HL-60 (cell line): ENCODE measurements around the gene TSC22D2.

Experiments
- GABPA ChIP-seq: IDR thresholded peaks from 2 replicates; pipeline ENCODE4 v1.6.1; 2012; ENCODE audit warnings: low read depth
- POLR2AphosphoS5 ChIP-seq: IDR thresholded peaks from 2 replicates; pipeline ENCODE4 v1.6.1; 2012; ENCODE audit warnings: low read depth
- TF ChIP-seq, protein P1 (sequence below): IDR thresholded peaks from one replicate; pipeline ENCODE4 v1.5.1; 2011; ENCODE audit warnings: low read length, control low read depth, inconsistent platforms; ENCODE audit not compliant: insufficient read depth

DNA sequence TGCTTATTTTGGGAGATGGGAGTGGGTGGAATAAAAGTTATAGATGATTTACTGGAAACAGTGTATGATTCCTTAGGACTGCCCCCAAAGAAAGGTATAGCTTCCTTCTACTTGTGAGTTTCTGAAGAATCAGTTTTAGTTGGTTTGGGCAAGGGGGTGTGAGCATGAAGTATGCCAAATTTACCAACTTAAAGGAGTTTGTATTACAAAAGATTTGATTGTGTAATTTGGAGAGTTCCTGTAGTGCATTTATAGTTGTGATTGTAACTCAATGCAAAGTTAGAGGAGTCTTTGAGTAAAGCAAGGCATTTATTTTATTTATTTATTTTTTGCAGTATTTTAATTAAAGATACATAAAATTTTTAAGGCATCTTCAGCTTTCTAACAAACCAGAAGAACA is 42.8 kb downstream of the TSC22D2 start:
- TF ChIP-seq, protein P1, sequence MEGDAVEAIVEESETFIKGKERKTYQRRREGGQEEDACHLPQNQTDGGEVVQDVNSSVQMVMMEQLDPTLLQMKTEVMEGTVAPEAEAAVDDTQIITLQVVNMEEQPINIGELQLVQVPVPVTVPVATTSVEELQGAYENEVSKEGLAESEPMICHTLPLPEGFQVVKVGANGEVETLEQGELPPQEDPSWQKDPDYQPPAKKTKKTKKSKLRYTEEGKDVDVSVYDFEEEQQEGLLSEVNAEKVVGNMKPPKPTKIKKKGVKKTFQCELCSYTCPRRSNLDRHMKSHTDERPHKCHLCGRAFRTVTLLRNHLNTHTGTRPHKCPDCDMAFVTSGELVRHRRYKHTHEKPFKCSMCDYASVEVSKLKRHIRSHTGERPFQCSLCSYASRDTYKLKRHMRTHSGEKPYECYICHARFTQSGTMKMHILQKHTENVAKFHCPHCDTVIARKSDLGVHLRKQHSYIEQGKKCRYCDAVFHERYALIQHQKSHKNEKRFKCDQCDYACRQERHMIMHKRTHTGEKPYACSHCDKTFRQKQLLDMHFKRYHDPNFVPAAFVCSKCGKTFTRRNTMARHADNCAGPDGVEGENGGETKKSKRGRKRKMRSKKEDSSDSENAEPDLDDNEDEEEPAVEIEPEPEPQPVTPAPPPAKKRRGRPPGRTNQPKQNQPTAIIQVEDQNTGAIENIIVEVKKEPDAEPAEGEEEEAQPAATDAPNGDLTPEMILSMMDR, result no peak
- TF ChIP-seq POLR2AphosphoS5 (no peak), GABPA (no peak)
